ENCODE results near the gene HCFC1R1. TPM values are rescaled to one million over a fixed set of nuclear protein-coding genes. Genes with fewer than 3 reads are reported as not detected.

HCFC1R1 gene
- total RNA-seq, 1 donor from 2014 or later, result 48.5 TPM

GRCh38 chr16:3030222-3031212, 6.8 kb upstream of the HCFC1R1 start:
- Histone ChIP-seq H3K27me3 (ENCODE audit: low read depth) (peaks cover 66% of the 10 kb centered on the region), H3K27ac (replicated peaks) (no peak overlapping the region), H3K36me3 (peaks cover 18% of the 10 kb centered on the region), H3K4me1 (peaks cover 22% of the 10 kb centered on the region), H3K4me3 (no peak overlapping the region), H3K9me3 (replicated peaks) (no peaks in the 10 kb centered on the region)
- intact Hi-C loops (cut with micrococcal nuclease), result no loop called here
- DNase-seq, result no peak
- no peak for TF ChIP-seq CTCF (IDR thresholded peaks at IDR 0.05; ENCODE audit: borderline replicate concordance)

GRCh38 chr16:3029491-3030221, 5.9 kb upstream of the HCFC1R1 start:
- DNase-seq, result no peak
- Histone ChIP-seq H3K36me3 (peaks cover 18% of the 10 kb centered on the region), H3K27me3 (ENCODE audit: low read depth) (peaks cover 58% of the 10 kb centered on the region), H3K4me1 (peaks cover 25% of the 10 kb centered on the region), H3K27ac (replicated peaks) (no peak overlapping the region), H3K4me3 (peak overlapping the region; percentile 43), H3K9me3 (replicated peaks) (no peaks in the 10 kb centered on the region)
- intact Hi-C loops (cut with micrococcal nuclease), result no loop called here
- TF ChIP-seq CTCF (IDR thresholded peaks at IDR 0.05; ENCODE audit: borderline replicate concordance), result no peak

DNA sequence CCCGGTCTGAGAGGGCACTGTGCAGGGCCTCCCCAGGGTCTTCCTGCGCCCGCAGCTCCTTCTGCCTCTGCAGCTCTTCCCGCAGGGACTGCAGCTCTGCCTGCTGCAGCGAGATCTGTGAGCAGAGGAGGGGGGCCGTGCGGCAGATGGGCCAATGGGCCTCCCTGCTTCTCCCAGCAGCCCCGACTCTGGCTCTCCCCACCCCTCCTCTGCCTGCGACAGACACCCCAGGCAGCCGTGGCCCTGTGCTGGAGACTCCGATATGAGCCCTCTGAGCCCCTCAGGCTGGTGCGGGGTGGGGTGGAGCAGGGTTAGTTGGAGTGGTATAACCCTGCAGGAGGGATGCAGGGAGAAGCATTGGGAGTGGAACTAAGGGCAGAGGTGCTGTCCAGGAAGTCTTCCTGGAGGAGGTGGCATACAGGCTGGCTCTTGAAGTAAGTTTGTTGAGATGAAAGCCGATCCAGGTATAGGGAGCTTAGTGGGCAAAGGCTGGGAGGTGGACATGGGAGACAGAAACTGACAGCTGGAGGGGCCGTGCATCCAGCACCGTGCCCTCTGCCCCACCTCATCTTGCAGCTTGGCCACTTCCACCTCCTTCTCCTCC, 5.1 kb upstream of the HCFC1R1 start:
- no peak overlapping the region for H3K27ac ChIP-seq (replicated peaks)
- peak overlapping the region; percentile 41 for H3K4me3 ChIP-seq

DNA sequence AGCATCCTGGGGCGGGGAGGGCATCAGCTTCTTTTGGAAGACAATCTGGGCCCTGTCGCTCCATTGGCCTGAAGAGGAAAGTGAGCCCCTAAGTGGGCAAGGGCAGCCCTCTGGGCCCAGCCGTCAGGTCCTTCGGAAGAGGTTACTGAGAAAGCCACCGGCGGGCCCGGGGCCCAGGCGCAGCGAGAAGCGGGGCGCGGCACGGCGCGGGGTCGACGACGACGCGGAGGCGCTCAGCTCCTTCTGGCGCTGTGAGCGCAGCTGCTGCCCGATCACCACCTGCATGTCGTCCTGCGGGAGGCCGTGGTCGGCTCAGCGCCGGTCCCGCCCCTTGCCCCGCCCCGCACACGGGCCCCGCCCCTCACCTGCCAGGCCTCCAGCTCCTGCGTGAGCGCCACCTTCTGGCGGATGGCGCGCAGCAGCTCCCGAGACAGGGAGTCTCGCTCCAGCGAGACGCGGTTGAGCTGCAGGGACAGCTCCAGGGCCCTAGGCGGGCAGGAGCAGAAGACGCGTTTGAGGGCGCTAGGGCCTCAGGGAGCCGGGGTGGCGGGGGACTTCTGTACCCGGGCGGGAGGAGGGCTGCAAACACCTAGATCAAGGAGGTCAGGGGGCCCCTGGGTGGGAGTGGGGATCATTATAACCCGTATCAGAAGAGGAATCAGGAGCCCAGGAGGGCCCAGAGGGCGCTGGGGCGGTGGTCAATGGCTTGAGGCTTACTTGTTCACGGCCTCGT, 4.4 kb upstream of the HCFC1R1 start:
- no peaks in the 10 kb centered on the region for H3K9me3 ChIP-seq (replicated peaks)
- peaks cover 39% of the 10 kb centered on the region for H3K4me1 ChIP-seq
- H3K4me3 ChIP-seq, result peak overlapping the region; percentile 41
- peaks cover 43% of the 10 kb centered on the region for H3K27me3 ChIP-seq (ENCODE audit: low read depth)
- DNase-seq, result peak; percentile 78
- H3K36me3 ChIP-seq, result peaks cover 18% of the 10 kb centered on the region
- TF ChIP-seq CTCF (IDR thresholded peaks at IDR 0.05; ENCODE audit: borderline replicate concordance), result peak; percentile 75
- intact Hi-C loops (cut with micrococcal nuclease), result no loop called here
- H3K27ac ChIP-seq (replicated peaks), result no peak overlapping the region

More for the DNA sequence above, 5.1 kb upstream of the HCFC1R1 start:
- Histone ChIP-seq H3K36me3 (peaks cover 18% of the 10 kb centered on the region), H3K4me1 (peaks cover 32% of the 10 kb centered on the region), H3K9me3 (replicated peaks) (no peaks in the 10 kb centered on the region), H3K27me3 (ENCODE audit: low read depth) (peaks cover 49% of the 10 kb centered on the region)
- no peak for DNase-seq
- intact Hi-C loops (cut with micrococcal nuclease), result no loop called here
- TF ChIP-seq CTCF (IDR thresholded peaks at IDR 0.05; ENCODE audit: borderline replicate concordance), result no peak

DNA sequence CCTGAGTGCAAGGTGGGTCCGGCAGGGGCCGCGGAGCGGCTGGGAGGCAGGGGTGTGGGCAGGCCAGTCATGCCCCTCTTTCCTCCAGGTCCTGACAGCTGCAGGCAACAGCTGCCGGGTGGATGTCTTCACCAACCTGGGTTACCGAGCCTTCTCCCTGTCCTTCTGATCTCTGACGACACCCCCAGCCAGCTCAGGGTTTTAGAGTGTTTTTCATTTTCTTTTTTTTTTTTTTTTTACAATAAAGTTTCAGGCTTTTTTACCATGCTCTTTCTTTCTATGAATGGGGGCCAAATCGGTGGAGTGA, 3.7 kb upstream of the HCFC1R1 start:
- Histone ChIP-seq H3K27ac (replicated peaks) (no peak overlapping the region), H3K4me3 (no peak overlapping the region), H3K4me1 (peaks cover 46% of the 10 kb centered on the region), H3K27me3 (ENCODE audit: low read depth) (peaks cover 36% of the 10 kb centered on the region), H3K36me3 (peaks cover 18% of the 10 kb centered on the region), H3K9me3 (replicated peaks) (no peaks in the 10 kb centered on the region)
- intact Hi-C loops (cut with micrococcal nuclease), result no loop called here
- no peak for TF ChIP-seq CTCF (IDR thresholded peaks at IDR 0.05; ENCODE audit: borderline replicate concordance)
- no peak for DNase-seq

Data from left ventricle myocardium inferior (tissue), 1 donor.